ENCODE results near the gene BLMH.

Gene BLMH, protein sequence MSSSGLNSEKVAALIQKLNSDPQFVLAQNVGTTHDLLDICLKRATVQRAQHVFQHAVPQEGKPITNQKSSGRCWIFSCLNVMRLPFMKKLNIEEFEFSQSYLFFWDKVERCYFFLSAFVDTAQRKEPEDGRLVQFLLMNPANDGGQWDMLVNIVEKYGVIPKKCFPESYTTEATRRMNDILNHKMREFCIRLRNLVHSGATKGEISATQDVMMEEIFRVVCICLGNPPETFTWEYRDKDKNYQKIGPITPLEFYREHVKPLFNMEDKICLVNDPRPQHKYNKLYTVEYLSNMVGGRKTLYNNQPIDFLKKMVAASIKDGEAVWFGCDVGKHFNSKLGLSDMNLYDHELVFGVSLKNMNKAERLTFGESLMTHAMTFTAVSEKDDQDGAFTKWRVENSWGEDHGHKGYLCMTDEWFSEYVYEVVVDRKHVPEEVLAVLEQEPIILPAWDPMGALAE

DNA sequence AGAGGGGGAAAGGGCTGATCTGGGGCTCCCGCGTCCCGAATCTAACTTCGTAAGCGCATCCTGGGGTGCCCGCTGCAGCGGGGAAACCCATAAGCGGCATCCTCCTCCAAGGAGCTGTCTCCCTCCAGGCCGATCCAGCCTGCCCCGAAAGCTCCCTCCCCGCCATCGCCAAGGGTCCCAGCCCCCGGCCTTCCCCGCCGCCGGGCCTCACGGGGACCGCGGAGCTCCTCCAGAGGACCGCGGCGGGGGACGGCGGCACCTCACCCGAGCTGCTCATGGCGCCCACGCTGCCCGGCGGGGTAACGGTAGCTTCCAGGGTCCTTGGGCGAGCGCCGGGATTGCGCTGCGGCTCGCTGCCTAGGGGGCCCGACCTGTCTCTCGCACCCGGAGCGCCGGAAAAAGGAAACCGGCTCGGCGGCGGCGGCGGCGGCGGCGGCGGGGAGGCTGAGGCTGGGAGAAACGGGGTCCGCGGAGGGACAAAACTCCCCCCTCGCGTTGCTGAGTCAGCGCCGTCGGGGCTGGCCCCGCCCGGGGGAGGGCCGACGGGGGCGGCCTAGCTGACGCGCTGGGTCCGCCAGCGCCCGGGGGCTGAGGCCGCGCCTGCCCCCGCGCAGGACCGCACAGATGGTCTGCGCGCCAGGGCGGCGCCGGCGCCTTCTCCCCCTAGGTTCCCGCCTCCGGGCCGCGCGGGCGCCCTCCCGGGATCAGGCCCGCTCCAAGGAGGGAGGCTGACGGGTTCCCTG lies at the start of gene BLMH:
BLMH (minus strand) TSS at position 402 of the 743 bp plus-strand sequence; CDS start at position 277, 125 bp downstream.
- peak; percentile 64 to 74 (median 73) for DNase-seq (ENCODE audit: low read depth in 3 of 3)

DNA sequence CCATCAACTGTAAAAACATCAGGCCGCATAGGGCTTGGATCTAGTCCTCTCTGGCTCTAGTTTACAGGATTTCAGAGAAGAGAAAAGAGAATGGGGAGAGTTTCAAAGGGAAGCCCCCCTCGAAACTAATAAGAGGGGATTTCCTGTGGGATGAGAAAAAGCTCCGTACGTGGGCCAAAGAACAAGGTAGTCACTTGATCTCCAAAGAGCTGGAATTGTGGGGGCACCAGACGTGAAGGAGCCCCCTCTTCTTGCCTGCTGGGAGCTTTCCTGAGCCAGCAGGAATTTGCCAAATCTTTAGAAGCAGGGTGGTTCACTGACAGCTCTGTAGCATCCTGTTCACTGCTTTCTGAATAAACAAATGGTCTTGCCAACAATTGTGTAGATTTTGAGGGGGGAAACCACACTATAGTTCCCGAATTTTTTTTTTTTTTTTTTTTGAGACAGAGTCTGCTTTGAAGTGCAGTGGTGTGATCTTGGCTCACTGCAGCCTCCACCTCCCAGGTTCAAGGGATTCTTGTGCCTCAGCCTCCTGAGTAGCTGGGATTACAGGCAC lies 49.1 kb upstream of the BLMH start:
- DNase-seq (ENCODE audit: low read depth in 3 of 3), result no peak

DNA sequence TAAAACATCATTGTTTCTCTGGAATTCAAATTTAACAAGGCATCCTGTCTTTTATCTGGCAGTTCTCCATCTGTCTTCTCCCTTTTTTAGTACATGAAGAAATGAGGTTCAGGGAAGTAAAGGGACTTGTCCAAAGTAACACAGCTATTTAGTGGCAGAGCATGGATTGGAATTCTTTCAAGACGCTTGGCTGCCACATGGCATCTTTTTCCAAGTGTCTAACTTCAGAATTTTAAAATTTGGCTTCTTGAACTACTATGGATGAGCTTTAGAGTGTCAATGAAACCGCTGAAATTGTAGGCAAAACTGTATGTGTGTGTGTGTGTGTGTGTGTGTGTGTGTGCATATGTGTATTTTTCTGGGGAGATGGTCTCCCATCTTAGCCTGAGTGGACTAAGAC lies 47.3 kb upstream of the BLMH start:
- DNase-seq (ENCODE audit: low read depth in 3 of 3), result no peak

DNA sequence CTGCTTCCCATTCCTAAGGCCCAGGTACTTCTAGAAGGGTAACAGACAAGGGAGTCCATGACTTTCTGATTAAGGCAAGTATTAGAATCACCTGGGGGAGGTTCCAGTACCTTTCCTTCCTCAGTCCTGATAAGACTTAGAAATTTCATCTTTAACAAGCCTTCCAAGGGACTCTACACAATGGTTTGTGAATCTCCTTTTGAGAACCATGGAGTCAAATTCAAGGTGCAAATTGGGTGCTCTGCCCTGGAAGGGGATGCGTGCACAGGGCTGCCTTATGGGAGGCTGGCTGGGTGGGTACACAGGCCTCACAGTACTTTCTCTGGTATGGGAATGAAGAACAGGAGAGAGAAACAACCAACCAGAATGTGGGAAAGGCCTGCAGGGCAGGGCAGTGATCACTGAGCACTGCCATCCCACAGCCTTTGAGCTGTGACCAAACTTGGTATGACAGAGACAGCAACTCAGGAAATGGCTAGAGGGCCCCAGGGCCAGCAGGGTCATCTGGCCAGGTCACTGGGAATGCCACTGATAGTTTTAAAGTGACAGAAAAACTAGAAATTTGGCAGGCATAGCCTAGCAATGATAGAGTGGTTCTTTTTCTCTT lies 45.8 kb upstream of the BLMH start:
- DNase-seq (ENCODE audit: low read depth in 3 of 3), result no peak

DNA sequence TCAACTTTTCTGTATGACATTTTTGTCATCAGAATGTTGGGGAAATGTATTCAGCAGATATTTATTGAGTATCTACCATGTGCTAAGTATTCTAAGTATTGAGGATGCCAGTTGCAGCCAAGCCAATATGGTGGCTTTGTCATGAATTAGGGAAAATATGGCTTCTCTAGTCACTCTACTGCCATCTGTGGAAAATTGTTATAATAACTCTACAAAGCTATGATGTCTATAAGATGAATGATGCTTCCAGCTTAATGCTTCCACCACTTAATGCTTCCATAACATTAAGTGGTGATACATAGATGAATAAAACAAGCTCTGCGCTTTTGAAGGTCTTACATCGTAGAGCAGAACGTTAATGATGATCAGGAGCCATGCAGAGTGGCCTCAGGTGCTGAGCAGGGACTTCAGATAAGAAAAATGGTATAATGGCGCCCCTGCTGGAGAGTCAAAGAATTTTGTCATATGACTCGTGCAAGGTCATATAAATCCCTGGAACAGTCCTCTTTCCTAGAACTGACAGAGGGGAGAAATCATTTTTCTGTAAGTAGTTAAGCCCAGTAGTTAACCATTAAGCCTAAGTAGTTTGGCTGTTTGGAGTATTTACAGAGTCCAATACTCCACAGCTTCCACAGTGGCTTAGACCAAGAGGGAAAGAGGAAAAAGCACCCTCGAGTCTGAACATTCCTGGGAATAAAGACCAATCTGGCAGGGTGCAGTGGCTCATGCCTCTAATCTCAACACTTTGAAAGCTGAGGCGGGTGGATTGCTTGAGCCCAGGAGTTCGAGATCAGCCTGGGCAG lies 44.8 kb upstream of the BLMH start:
- DNase-seq (ENCODE audit: low read depth in 3 of 3), result peak in 2 of 3 donors; percentile 37 to 47

GRCh38 chr17:30334421-30334820 lies 42.7 kb upstream of the BLMH start:
- no peak for DNase-seq (ENCODE audit: low read depth in 3 of 3)

- DNase-seq (ENCODE audit: low read depth in 3 of 3), result no peak
Measured at GRCh38 chr17:30333503-30334360, 42.0 kb upstream of the BLMH start, which contains the start of gene TMIGD1. TSS of gene TMIGD1 (minus strand) at chr17:30334057. CDS start at chr17:30332133, 1,924 bp downstream.

- DNase-seq (ENCODE audit: low read depth in 3 of 3), result peak in 1 of 3 donors; percentile 37
Measured at GRCh38 chr17:30332057-30332542, 40.4 kb upstream of the BLMH start.

DNA sequence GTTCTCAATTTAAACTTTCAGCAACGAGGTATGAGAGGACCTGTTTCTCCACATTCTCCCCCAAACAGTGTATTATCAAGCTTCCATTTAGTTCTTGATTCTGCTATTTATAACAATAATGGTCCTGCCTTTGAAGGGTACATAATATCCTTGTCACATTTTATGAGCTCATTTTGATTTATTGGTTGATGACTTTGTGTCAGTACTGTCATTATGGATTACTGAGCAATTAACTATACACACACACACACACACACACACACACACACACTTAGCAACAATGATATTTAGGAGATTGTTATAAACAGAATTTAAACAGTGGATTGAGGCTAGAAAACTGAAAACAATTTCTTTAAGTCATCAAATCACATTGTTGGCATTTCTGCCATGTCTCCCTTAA lies 35.1 kb upstream of the BLMH start:
- no peak for DNase-seq (ENCODE audit: low read depth in 3 of 3)

DNA sequence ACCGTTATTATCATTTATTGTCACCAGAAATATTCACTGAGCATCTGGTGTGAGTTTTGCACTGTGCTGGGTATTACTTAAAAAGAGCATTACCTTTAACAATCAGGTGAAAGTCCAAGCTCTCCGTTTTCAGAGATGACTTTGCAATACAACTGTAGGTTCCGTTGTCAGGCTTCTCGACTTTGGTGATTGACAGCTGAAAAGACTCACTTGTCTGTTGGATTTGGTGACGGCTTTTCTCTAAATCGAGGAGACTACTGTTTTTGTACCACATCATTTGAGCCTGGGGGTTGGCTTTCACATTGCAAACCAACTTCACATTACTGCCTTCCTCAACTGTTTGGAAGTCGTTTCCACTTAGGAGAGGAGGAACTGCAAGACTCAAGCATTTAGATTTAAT lies 33.0 kb upstream of the BLMH start:
- DNase-seq (ENCODE audit: low read depth in 3 of 3), result no peak

GRCh38 chr17:30323895-30324319 lies 32.2 kb upstream of the BLMH start:
- no peak for DNase-seq (ENCODE audit: low read depth in 3 of 3)

- DNase-seq (ENCODE audit: low read depth in 3 of 3), result no peak
Measured at GRCh38 chr17:30323262-30323894, 31.6 kb upstream of the BLMH start.

- no peak for DNase-seq (ENCODE audit: low read depth in 3 of 3)
Measured at GRCh38 chr17:30321314-30321713, 29.6 kb upstream of the BLMH start.

DNA sequence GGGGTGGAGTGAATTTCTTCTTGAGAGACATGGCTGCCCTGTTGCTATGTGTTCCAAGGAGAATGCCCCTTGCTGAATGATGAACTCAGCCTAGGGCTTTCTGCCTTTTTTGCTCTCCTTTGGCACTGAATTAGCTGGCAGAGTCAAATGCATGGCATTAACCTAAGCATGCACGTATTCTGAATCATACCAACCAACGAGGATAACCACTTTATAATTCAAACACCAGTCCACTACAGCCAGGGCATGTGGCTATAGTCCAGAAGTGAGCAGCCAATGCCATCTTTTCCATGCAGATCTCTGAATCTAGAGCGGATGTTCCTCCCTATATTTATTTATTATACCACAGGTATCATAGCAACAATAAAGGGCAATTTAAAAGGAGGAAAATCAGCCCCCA lies 26.4 kb upstream of the BLMH start:
- no peak for DNase-seq (ENCODE audit: low read depth in 3 of 3)

DNA sequence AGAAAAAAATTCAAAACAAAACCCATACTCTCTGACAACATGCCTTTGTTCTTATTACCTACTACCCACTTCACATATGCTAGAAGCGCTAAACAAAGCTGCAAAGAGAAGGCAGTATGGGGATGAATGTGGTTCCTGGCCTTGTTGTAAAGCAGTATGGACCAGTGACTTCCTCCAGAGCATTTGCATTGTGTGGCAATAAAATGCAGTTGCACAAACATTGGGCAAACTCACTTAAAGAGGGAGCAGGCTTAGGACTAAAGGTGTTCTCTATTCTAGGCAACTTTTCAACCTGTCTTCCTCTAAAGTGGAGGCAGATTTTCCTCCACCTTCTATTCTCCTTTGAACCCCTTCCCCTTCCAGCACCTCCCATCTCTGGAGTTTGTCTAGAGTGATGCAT lies 25.0 kb upstream of the BLMH start:
- no peak for DNase-seq (ENCODE audit: low read depth in 3 of 3)

DNA sequence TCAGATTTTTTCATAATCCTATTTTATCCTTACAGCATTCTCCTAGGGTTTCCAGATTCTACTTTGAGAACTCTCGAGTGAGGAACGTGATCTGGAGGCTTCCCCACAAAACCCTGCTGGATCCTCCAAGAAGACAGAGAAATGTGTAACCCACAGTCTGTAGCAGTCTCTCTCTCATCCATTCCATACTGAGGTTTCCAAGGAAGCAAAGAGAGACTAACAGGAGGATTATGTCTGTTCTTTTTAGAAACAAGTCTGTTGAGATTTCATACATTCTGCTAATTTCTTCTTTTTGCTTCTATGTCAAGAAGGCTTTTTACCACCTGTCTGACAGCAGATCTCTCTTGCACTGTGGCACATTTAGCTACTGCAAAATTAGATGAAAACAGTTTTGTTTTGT lies 23.4 kb upstream of the BLMH start:
- DNase-seq (ENCODE audit: low read depth in 3 of 3), result no peak

DNA sequence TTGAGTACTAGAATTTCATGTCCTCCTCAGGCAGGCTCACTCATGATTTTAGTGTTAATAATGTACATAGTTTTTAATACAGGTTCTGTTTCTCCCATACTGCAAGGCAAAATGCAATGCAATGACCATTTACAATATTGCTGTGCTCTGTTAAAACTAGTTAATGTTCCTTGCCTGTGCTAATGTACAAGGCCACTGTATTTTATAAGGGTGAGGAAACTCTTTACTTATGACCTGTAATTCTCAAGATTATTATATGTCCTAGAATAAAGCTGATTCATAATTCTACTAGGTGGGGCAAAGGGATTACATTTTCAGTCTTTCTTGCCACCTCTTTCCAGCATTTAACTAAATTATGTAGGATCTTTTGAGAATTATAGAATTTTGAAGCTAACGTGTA lies 22.7 kb upstream of the BLMH start:
- no peak for DNase-seq (ENCODE audit: low read depth in 3 of 3)

- DNase-seq (ENCODE audit: low read depth in 3 of 3), result no peak
Measured at GRCh38 chr17:30312226-30312625, 20.5 kb upstream of the BLMH start.

DNA sequence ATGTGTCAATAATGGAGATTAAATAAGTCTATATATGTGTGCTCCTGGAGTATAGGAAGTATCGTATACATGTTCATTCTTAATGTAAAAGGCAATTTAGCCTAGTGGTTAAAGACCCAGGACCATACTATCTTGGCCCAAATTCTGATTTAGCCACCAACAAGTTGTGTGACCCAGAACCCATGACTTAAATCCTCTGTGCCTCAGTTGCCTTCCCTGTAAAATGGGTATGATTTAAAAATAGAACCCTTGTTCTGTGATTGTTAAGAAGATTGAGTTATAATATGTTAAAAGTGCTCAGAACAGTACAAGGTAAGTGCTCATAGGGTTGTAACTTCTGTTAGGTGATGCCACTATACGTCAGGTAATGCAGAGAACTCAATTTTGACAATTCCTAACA lies 18.8 kb upstream of the BLMH start:
- DNase-seq (ENCODE audit: low read depth in 3 of 3), result no peak

DNA sequence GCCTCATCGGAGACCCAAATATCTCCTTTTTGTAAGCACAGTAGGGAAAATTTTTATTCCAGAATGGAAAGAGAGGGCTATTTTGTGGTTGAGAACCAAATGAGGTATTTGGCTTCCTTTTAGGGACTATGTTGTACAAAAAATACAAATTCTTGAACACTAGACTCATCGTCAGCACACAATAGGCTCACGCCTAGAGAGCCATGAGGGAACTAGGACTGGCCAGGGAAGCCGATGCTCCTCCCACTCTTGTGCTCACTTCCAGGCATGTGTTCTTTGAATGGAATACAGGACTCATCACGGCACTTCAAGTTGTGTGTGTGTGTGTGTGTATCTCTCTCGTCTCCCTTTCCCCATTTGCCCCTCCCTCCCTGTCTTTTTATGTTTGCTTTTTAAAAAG lies 17.8 kb upstream of the BLMH start:
- DNase-seq (ENCODE audit: low read depth in 3 of 3), result no peak

Measured in stimulated activated CD4-positive, alpha-beta T cell treated with anti-CD3 and anti-CD28 coated beads, TNF-alpha, amount 100 ng/mL, for 48 hours (primary cell).